Upper lobe of left lung (tissue), 6 donors: ENCODE data around the gene MMAB. TPM values are rescaled to one million over a fixed set of nuclear protein-coding genes. Genes with fewer than 3 reads are reported as not detected.

Experiments
- ATAC-seq, 2 donors: fragments of 200-7000 bp; cut with Tn5 transposase; one replicate each; pipeline ENCODE4 v1.9.1; 2022; ENCODE audit warnings: mild to moderate bottlenecking in 2 of 2, moderate library complexity in 2 of 2; ENCODE audit not compliant: low FRiP score in 2 of 2
- DNase-seq, 2 donors: peaks; one replicate each; pipeline ENCODE4 v3.0.0-alpha.2; 2019 to 2020
- H3K27ac ChIP-seq, 4 donors: fragments of 200-600 bp; sonication (generic); one replicate each; pipeline ENCODE4 v1.5.1; 2016 to 2019
- H3K27me3 ChIP-seq, 4 donors: fragments of 200-600 bp; sonication (generic); one replicate each; pipeline ENCODE4 v1.5.1; 2017 to 2019
- H3K36me3 ChIP-seq, 4 donors: fragments of 200-600 bp; sonication (generic); one replicate each; pipeline ENCODE4 v1.5.1; 2016 to 2019
- H3K4me1 ChIP-seq, 4 donors: fragments of 200-600 bp; sonication (generic); one replicate each; pipeline ENCODE4 v1.5.1; 2018 to 2019
- H3K4me3 ChIP-seq, 4 donors: fragments of 200-600 bp; sonication (generic); one replicate each; pipeline ENCODE4 v1.5.1; 2017 to 2019; ENCODE audit warnings: mild to moderate bottlenecking in 2 of 4, moderate library complexity in 1 of 4
- H3K9me3 ChIP-seq, 4 donors: fragments of 200-600 bp; sonication (generic); one replicate each; pipeline ENCODE4 v1.5.1; 2018 to 2019
- CTCF ChIP-seq, 6 experiments: fragments of 450-650 bp in 4 of 6; fragments of 200-600 bp in 2 of 6; sonication (generic) in 2 of 6; IDR thresholded peaks; one replicate each; pipeline ENCODE4 v1.5.1; 2016 to 2019; ENCODE audit warnings: antibody characterized with exemption in 6 of 6
- EP300 ChIP-seq, 4 donors: sonication (generic); formaldehyde crosslinking; IDR thresholded peaks; one replicate each; pipeline ENCODE4 v1.5.1; 2017; ENCODE audit warnings: antibody characterized with exemption in 4 of 4, control low read depth in 2 of 4
- POLR2A ChIP-seq, 4 donors: fragments of 450-650 bp; IDR thresholded peaks; one replicate each; pipeline ENCODE4 v1.5.1; 2016 to 2017; ENCODE audit warnings: antibody characterized with exemption in 4 of 4, mild to moderate bottlenecking in 2 of 4
- POLR2AphosphoS5 ChIP-seq, 2 donors: sonication (generic); formaldehyde crosslinking; IDR thresholded peaks; one replicate each; pipeline ENCODE4 v1.5.1; 2017; ENCODE audit warnings: antibody characterized with exemption in 2 of 2
- WGBS, 2 donors: methylation state at CpG; one replicate each; pipeline ENCODE4 v1.1.5; 2017 to 2018; 5-methylcytosine and 5-hydroxymethylcytosine counted together
- total RNA-seq, 6 donors: library from RNA; depleted of rRNA in 4 of 6; stranded (reverse); fragments of >200 nt in 4 of 6; gene quantifications; one replicate each; pipeline versions ENCODE4 v1.1.0 to v1.2.1, GENCODE V29; 2016 to 2021
- donor health status: DM: no; HTN: no; CAD: no; lungs with moderate emphysema.
- donor health status: DM: no; HTN: yes; CAD: no; lungs with severe emphysema.

MMAB gene
- total RNA-seq, 6 donors from 2014 or later: 14.9 to 68.8 (median 39.2) TPM

GRCh38 chr12:109592195-109592904 lies 19.0 kb upstream of the MMAB start:
- Histone ChIP-seq H3K27ac (no peak overlapping the region), H3K9me3 (no peaks in the 10 kb centered on the region), H3K27me3 (no peaks in the 10 kb centered on the region), H3K4me3 (no peak overlapping the region), H3K36me3 (peaks cover 2 to 64% (median 44%) of the 10 kb centered on the region in 4 donors), H3K4me1 (peaks cover 0 to 6% (median 3%) of the 10 kb centered on the region in 4 donors)
- DNase-seq (no peak), ATAC-seq (no peak)
- WGBS, 2 donors: 90 to 95% methylated on average over 14 to 19 of the region's 19 CpGs
- TF ChIP-seq POLR2AphosphoS5 (IDR thresholded peaks at IDR 0.05) (no peak), CTCF (IDR thresholded peaks at IDR 0.05) (no peak), POLR2A (IDR thresholded peaks at IDR 0.05) (no peak), EP300 (IDR thresholded peaks at IDR 0.05) (no peak)

- ATAC-seq (no peak), DNase-seq (no peak)
- TF ChIP-seq POLR2AphosphoS5 (IDR thresholded peaks at IDR 0.05): no peak
- no peak for TF ChIP-seq EP300 (IDR thresholded peaks at IDR 0.05)
- no peak for TF ChIP-seq POLR2A (IDR thresholded peaks at IDR 0.05)
- TF ChIP-seq CTCF (IDR thresholded peaks at IDR 0.05): no peak
- WGBS, 2 donors: 70 to 77% methylated on average over 10 of the region's 10 CpGs
- H3K9me3 ChIP-seq: no peaks in the 10 kb centered on the region
- no peak overlapping the region for H3K4me3 ChIP-seq
- no peaks in the 10 kb centered on the region for H3K27me3 ChIP-seq
- peaks cover 3 to 66% (median 50%) of the 10 kb centered on the region in 4 donors for H3K36me3 ChIP-seq
- H3K4me1 ChIP-seq: peaks cover 0 to 5% (median 3%) of the 10 kb centered on the region in 4 donors
- H3K27ac ChIP-seq: no peak overlapping the region
Measured at GRCh38 chr12:109591041-109591440, 17.7 kb upstream of the MMAB start.

GRCh38 chr12:109590566-109590965 lies 17.3 kb upstream of the MMAB start:
- WGBS, 2 donors: 91 to 93% methylated on average over 8 of the region's 8 CpGs
- Histone ChIP-seq H3K36me3 (peaks cover 7 to 70% (median 48%) of the 10 kb centered on the region in 4 donors), H3K4me1 (peaks cover 0 to 5% (median 2%) of the 10 kb centered on the region in 4 donors), H3K4me3 (no peak overlapping the region), H3K27me3 (no peaks in the 10 kb centered on the region), H3K9me3 (no peaks in the 10 kb centered on the region), H3K27ac (no peak overlapping the region)
- DNase-seq (no peak), ATAC-seq (no peak)
- no peak for TF ChIP-seq EP300 (IDR thresholded peaks at IDR 0.05)
- no peak for TF ChIP-seq POLR2A (IDR thresholded peaks at IDR 0.05)
- no peak for TF ChIP-seq CTCF (IDR thresholded peaks at IDR 0.05)
- TF ChIP-seq POLR2AphosphoS5 (IDR thresholded peaks at IDR 0.05): no peak

- Histone ChIP-seq H3K9me3 (no peaks in the 10 kb centered on the region), H3K27ac (no peak overlapping the region), H3K4me3 (no peak overlapping the region), H3K27me3 (no peaks in the 10 kb centered on the region), H3K36me3 (peaks cover 7 to 64% (median 46%) of the 10 kb centered on the region in 4 donors), H3K4me1 (peaks cover 0 to 5% (median 0%) of the 10 kb centered on the region in 4 donors)
- DNase-seq: no peak
- TF ChIP-seq CTCF (IDR thresholded peaks at IDR 0.05): no peak
- no peak for TF ChIP-seq POLR2AphosphoS5 (IDR thresholded peaks at IDR 0.05)
- TF ChIP-seq POLR2A (IDR thresholded peaks at IDR 0.05): no peak
- no peak for TF ChIP-seq EP300 (IDR thresholded peaks at IDR 0.05)
- no peak for ATAC-seq
- WGBS, 2 donors: 92 to 98% methylated on average over 10 to 13 of the region's 16 CpGs
Measured at GRCh38 chr12:109589691-109590245, 16.5 kb upstream of the MMAB start.
